Measurements from ENCODE around the gene AQR. TPM values are rescaled to one million over a fixed set of nuclear protein-coding genes. Genes with fewer than 3 reads are reported as not detected.
A peak's percentile ranks its signal among the peaks of the same experiment; 100 is the strongest.

AQR gene
- total and polyA plus RNA-seq, 2 donors from 2014 or later, result 14.2 to 30.9 TPM

DNA sequence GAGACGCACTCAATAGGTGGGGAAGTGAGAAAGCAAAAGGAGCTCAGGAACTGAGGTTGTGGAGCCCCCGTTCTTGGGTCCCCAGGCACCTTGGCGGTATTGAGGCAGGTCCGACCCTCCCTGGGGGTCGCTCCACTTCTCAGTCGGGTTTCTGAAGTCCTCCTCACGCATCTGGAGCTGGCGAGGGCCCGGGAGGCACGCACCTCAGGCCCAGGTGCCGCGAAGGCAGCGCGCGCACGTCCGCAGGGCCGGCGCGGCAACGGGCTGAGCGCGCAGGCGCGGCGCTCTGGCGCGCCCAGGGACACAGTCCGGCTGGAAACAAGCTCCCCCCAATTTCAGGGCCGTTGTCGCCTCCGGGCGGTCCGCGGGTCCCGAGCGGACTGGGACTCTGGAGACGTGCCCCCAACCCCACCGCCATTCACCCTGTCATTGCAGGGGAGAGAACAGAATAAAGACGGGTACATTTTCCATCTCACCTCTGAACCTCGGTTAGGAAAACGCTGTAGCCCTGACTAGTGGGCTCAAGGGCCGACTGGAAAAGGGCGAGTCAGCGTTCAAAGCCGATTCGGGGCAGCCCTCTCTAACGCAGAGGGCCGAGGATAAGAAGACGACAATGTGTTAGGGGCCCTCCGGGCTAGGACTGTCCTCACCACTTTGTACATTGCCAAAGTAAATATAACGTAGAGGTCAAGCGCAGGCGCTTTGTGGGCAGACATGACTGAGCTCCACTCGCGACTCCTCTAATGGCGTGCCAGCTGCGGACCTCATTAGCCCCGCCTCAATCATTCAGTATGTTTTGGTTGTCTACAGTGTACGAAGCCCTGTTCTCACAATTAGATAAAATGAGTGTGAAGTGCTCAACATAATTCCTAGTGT lies 18.7 kb upstream of the AQR start, which contains the start of gene ZNF770:
TSS of gene ZNF770 (minus strand) at position 261 of the 876 bp plus-strand sequence. CDS start 4,853 bp downstream, outside the sequence.
- no peaks in the 10 kb centered on the region for H3K27me3 ChIP-seq (ENCODE audit: control insufficient read depth, insufficient read depth, low read length)
- peak; percentile 88 to 94 (median 92) for DNase-seq
- H3K9ac ChIP-seq (ENCODE audit: low read length in 3 of 3), result peak within 1 kb of the TSS; percentile 87 to 100 (median 89)
- H3K9me3 ChIP-seq (ENCODE audit: control insufficient read depth in 2 of 3, insufficient read depth in 1 of 3, low read length in 3 of 3), result no peaks in the 10 kb centered on the region
- H3K27ac ChIP-seq (ENCODE audit: low read depth in 2 of 2, low read length in 2 of 2), result peak within 1 kb of the TSS; percentile 95
- H3K4me1 ChIP-seq (ENCODE audit: control insufficient read depth in 2 of 3, insufficient read depth in 2 of 3, low read depth in 1 of 3, low read length in 3 of 3), result peaks cover 0 to 14% (median 14%) of the 10 kb centered on the region in 3 donors
- intact Hi-C loops (cut with DNase I), result no loop called here
- no peaks in the 10 kb centered on the region for H3K36me3 ChIP-seq (ENCODE audit: control insufficient read depth in 2 of 3, insufficient read depth in 3 of 3, low read length in 3 of 3)
- peak within 1 kb of the TSS; percentile 96 to 100 (median 99) for H3K4me3 ChIP-seq (ENCODE audit: low read length in 3 of 3)
- peak; percentile 14 for TF ChIP-seq CTCF (IDR thresholded peaks at IDR 0.05; ENCODE audit: borderline replicate concordance, extremely low read depth, insufficient read depth)
- FAIRE-seq, result no peak

GRCh38 chr15:34987609-34988026 lies 18.1 kb upstream of the AQR start:
- no peaks in the 10 kb centered on the region for H3K9me3 ChIP-seq (ENCODE audit: control insufficient read depth in 2 of 3, insufficient read depth in 1 of 3, low read length in 3 of 3)
- DNase-seq (no peak), FAIRE-seq (no peak)
- TF ChIP-seq CTCF (IDR thresholded peaks at IDR 0.05; ENCODE audit: borderline replicate concordance, extremely low read depth, insufficient read depth), result no peak
- intact Hi-C loops (cut with DNase I), result no loop called here
- H3K27me3 ChIP-seq (ENCODE audit: control insufficient read depth, insufficient read depth, low read length), result no peaks in the 10 kb centered on the region
- peak overlapping the region; percentile 95 for H3K27ac ChIP-seq (ENCODE audit: low read depth in 2 of 2, low read length in 2 of 2)
- H3K4me3 ChIP-seq (ENCODE audit: low read length in 3 of 3), result peak overlapping the region; percentile 96 to 100 (median 99)
- H3K4me1 ChIP-seq (ENCODE audit: control insufficient read depth in 2 of 3, insufficient read depth in 2 of 3, low read depth in 1 of 3, low read length in 3 of 3), result peaks cover 0 to 14% (median 14%) of the 10 kb centered on the region in 3 donors
- peak overlapping the region; percentile 86 to 100 (median 89) for H3K9ac ChIP-seq (ENCODE audit: low read length in 3 of 3)
- peaks cover 0 to 6% (median 5%) of the 10 kb centered on the region in 3 donors for H3K36me3 ChIP-seq (ENCODE audit: control insufficient read depth in 2 of 3, insufficient read depth in 3 of 3, low read length in 3 of 3)

- DNase-seq (peak in 4 of 5 donors; percentile 65 to 80 (median 74)), FAIRE-seq (no peak)
- H3K4me3 ChIP-seq (ENCODE audit: low read length in 3 of 3), result peak overlapping the region; percentile 96 to 100 (median 99)
- H3K27me3 ChIP-seq (ENCODE audit: control insufficient read depth, insufficient read depth, low read length), result no peaks in the 10 kb centered on the region
- no peaks in the 10 kb centered on the region for H3K9me3 ChIP-seq (ENCODE audit: control insufficient read depth in 2 of 3, insufficient read depth in 1 of 3, low read length in 3 of 3)
- peak overlapping the region; percentile 86 to 100 (median 89) for H3K9ac ChIP-seq (ENCODE audit: low read length in 3 of 3)
- peak overlapping the region; percentile 64 to 95 for H3K27ac ChIP-seq (ENCODE audit: low read depth in 2 of 2, low read length in 2 of 2)
- peaks cover 0 to 14% (median 14%) of the 10 kb centered on the region in 3 donors for H3K4me1 ChIP-seq (ENCODE audit: control insufficient read depth in 2 of 3, insufficient read depth in 2 of 3, low read depth in 1 of 3, low read length in 3 of 3)
- H3K36me3 ChIP-seq (ENCODE audit: control insufficient read depth in 2 of 3, insufficient read depth in 3 of 3, low read length in 3 of 3), result peaks cover 0 to 9% (median 9%) of the 10 kb centered on the region in 3 donors
- intact Hi-C loops (cut with DNase I), result no loop called here
- TF ChIP-seq CTCF (IDR thresholded peaks at IDR 0.05; ENCODE audit: borderline replicate concordance, extremely low read depth, insufficient read depth), result no peak
Measured at GRCh38 chr15:34986771-34987480, 17.4 kb upstream of the AQR start.

Measured in kidney (tissue), 14 donors.